Measurements from ENCODE around the gene CLPSL1. TPM values are rescaled to one million over a fixed set of nuclear protein-coding genes. Genes with fewer than 3 reads are reported as not detected.

Gene CLPSL1
- total and polyA plus RNA-seq, 2 of the 13 experiments (the other 11 are each of a cell fraction or from before 2014, with no cell fraction given), result not detected

GRCh38 chr6:35731736-35732532, 48.9 kb upstream of the CLPSL1 start (continued):
- TF ChIP-seq ARID3A (IDR thresholded peaks at IDR 0.05; ENCODE audit: low read depth, low read length) (no peak), EZH2 (conservative IDR thresholded peaks at IDR 0.05; ENCODE audit: low read depth, low read length) (no peak), TFE3 (CRISPR knock-in tag; IDR thresholded peaks at IDR 0.05) (peak; percentile 67; the same call in 1 of the 2 replicates), ZSCAN22 (CRISPR knock-in tag; IDR thresholded peaks at IDR 0.05) (no peak), NONO (IDR thresholded peaks at IDR 0.05) (no peak), NONO (CRISPR knock-in tag; conservative IDR thresholded peaks at IDR 0.05) (peak; percentile 87), PLRG1 (conservative IDR thresholded peaks at IDR 0.05) (no peak), ELF4 (CRISPR knock-in tag; IDR thresholded peaks at IDR 0.05; ENCODE audit: borderline replicate concordance) (no peak), TOE1 (CRISPR knock-in tag; IDR thresholded peaks at IDR 0.05) (no peak; the same call in 1 of the 2 replicates), CREB3 (CRISPR knock-in tag; IDR thresholded peaks at IDR 0.05) (no peak), NCOR1 (IDR thresholded peaks at IDR 0.05; ENCODE audit: borderline replicate concordance, low read length) (peak; percentile 85; the same call in 1 of the 2 replicates), HDAC2 (CRISPR knock-in tag; IDR thresholded peaks at IDR 0.05) (peak; percentile 57), NFYC (CRISPR knock-in tag; IDR thresholded peaks at IDR 0.05) (no peak; the same call in 1 of the 2 replicates), TBX2 (CRISPR knock-in tag; IDR thresholded peaks at IDR 0.05; ENCODE audit: borderline replicate concordance) (peak; percentile 86; the same call in 1 of the 2 replicates), ZNF496 (CRISPR knock-in tag; IDR thresholded peaks at IDR 0.05; ENCODE audit: insufficient replicate concordance) (no peak), SATB2 (CRISPR knock-in tag; IDR thresholded peaks at IDR 0.05) (0 out of 2 replicates have a peak, but pooled peaks have one; percentile 54), SRF (IDR thresholded peaks at IDR 0.05; ENCODE audit: low read depth, low read length) (no peak), YEATS2 (CRISPR knock-in tag; IDR thresholded peaks at IDR 0.05; ENCODE audit: borderline replicate concordance) (peak; percentile 68), NFE2L1 (CRISPR knock-in tag; IDR thresholded peaks at IDR 0.05; ENCODE audit: borderline replicate concordance) (no peak; the same call in 1 of the 2 replicates), TCF12 (IDR thresholded peaks at IDR 0.05) (no peak), TCF12 (CRISPR knock-in tag; IDR thresholded peaks at IDR 0.05) (peak; percentile 45; the same call in 1 of the 2 replicates), ZNF101 (CRISPR knock-in tag; IDR thresholded peaks at IDR 0.05; ENCODE audit: borderline replicate concordance, low read depth) (no peak), NFKBIZ (CRISPR knock-in tag; IDR thresholded peaks at IDR 0.05) (peak; percentile 71; the same call in 1 of the 2 replicates), SSRP1 (CRISPR knock-in tag; IDR thresholded peaks at IDR 0.05) (no peak)
- TF ChIP-seq, protein P1, sequence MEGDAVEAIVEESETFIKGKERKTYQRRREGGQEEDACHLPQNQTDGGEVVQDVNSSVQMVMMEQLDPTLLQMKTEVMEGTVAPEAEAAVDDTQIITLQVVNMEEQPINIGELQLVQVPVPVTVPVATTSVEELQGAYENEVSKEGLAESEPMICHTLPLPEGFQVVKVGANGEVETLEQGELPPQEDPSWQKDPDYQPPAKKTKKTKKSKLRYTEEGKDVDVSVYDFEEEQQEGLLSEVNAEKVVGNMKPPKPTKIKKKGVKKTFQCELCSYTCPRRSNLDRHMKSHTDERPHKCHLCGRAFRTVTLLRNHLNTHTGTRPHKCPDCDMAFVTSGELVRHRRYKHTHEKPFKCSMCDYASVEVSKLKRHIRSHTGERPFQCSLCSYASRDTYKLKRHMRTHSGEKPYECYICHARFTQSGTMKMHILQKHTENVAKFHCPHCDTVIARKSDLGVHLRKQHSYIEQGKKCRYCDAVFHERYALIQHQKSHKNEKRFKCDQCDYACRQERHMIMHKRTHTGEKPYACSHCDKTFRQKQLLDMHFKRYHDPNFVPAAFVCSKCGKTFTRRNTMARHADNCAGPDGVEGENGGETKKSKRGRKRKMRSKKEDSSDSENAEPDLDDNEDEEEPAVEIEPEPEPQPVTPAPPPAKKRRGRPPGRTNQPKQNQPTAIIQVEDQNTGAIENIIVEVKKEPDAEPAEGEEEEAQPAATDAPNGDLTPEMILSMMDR (CRISPR knock-in tag; IDR thresholded peaks at IDR 0.05), result peak; percentile 48
